ENCODE results near the gene TBL1X. TPM values are rescaled to one million over a fixed set of nuclear protein-coding genes. Genes with fewer than 3 reads are reported as not detected.

The TBL1X gene
- total RNA-seq, 2 donors from 2014 or later, result 8.0 to 18.6 TPM

DNA sequence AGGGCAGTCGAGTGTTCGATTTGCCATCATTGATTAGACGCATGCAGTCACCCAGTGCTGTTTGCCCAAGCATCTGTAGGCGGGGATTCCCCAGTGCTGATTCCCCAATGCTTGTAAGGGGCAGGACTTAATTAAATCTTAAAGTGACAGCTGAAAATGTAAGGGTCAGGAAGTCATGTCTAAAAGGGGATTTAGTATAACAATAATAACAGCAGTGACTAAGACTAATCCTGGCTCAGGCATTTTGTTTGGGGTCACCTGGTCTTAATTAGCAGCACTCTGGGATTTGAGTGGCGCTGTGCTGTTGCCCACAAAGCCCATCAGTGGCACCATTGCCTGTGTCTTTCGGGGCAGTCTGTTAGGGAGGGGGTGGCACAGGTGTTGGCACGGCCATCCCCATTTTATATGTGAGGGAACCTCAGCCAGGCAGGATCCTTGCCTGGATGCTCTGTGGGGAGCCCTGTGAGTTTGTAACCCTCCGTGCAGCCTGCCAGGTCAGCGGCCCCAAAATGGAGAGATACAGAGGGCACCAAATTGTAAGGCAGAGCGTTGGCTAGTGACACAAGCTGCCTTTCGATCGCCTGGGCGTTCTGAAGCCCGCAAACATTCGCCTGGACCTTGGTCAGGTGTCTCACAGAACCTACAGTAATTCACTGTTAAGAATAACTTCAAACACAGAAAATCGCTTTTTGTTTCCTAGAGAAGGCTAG is 146.7 kb downstream of the TBL1X start:
- no peaks in the 10 kb centered on the region for H3K36me3 Mint-ChIP-seq (ENCODE audit: low read depth)
- no peak for ATAC-seq (replicated peaks)
- H3K27me3 Mint-ChIP-seq, result no peaks in the 10 kb centered on the region
- H3K4me1 Mint-ChIP-seq, result no peaks in the 10 kb centered on the region
- H3K4me3 Mint-ChIP-seq, result no peak overlapping the region
- no peaks in the 10 kb centered on the region for H3K9me3 Mint-ChIP-seq
- H3K27ac Mint-ChIP-seq, result no peak overlapping the region

DNA sequence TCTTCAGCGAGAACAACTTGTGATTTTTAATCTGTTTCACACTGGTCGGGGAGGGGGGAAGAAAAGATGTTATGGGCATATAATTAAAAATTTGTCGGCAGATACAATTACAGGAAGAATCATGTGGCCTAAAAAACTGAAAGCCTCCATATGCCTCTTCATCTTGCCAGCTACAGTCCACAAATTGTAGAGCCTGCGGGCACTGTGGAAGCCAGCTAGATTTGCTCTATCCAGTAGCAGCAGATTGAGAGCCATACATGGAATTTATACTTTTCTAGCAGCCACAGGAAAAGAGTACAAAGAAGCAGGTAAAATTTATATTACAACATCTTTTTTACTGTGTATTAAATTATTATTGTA is 147.3 kb downstream of the TBL1X start:
- Mint-ChIP-seq H3K9me3 (no peaks in the 10 kb centered on the region), H3K27ac (no peak overlapping the region), H3K36me3 (ENCODE audit: low read depth) (no peaks in the 10 kb centered on the region), H3K4me3 (no peak overlapping the region), H3K4me1 (no peaks in the 10 kb centered on the region), H3K27me3 (no peaks in the 10 kb centered on the region)
- ATAC-seq (replicated peaks), result no peak

DNA sequence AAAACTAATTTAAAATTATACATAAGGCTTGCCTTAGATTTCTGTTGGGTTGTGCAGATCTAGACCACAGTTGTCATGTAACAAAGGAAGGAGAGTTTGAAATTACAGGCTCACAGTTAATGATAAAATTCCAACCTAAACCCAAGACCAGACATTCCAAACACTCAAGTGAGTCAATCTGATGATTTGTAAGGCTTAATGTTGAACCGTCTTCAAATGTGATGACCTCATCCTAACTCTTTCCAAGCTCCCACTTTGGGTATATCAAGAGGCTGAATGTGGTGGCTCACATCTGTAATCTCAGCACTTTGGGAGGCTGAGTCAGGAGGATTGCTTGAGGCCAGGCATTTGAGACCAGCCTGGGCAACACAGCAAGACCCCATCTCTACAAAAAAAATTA is 149.2 kb downstream of the TBL1X start:
- ATAC-seq (replicated peaks), result no peak
- Mint-ChIP-seq H3K36me3 (ENCODE audit: low read depth) (no peaks in the 10 kb centered on the region), H3K4me3 (no peak overlapping the region), H3K9me3 (no peaks in the 10 kb centered on the region), H3K27ac (no peak overlapping the region), H3K4me1 (no peaks in the 10 kb centered on the region), H3K27me3 (no peaks in the 10 kb centered on the region)

DNA sequence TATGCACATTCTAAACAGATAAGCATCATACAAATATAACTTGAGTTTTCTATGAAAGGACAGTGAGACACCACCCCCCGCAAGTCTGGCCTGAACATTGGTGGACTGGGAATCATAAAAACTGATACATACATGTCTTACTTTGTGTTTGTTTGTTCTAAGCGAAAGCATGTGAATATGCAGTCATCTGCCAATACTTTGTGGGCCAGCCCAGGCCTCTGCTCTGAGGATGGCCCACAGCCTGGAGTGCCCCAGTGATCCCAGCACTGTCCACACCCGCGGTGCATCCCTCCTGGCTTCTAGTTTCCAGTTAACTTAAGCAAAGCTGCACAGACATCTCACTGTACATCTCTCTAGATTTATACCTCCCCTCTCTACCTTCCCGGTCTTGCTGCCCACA is 154.3 kb downstream of the TBL1X start:
- Mint-ChIP-seq H3K9me3 (no peaks in the 10 kb centered on the region), H3K4me3 (no peak overlapping the region), H3K27ac (no peak overlapping the region), H3K27me3 (no peaks in the 10 kb centered on the region), H3K36me3 (ENCODE audit: low read depth) (peaks cover 6% of the 10 kb centered on the region), H3K4me1 (peaks cover 6% of the 10 kb centered on the region)
- no peak for ATAC-seq (replicated peaks)

DNA sequence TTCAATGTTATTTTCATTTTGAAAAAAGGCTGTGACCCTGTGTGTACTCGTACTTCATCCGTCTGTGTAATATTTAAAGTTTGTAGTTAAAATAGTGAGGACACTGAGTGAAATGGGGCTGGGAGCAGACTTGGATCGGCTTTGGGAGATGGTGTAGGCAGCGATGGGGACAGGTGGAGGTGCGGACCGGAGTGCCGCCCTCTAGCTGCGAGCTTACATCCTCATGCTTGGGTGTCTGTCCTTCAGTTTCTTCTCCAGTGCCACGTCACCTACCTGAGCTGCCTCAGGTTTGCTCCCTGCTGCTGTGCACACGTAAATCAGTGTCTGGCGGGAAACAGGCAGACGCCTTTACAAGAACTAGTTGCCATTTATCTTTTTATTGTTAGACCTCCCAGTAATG is 154.7 kb downstream of the TBL1X start:
- no peak for ATAC-seq (replicated peaks)
- Mint-ChIP-seq H3K4me3 (no peak overlapping the region), H3K27ac (no peak overlapping the region), H3K4me1 (peaks cover 6% of the 10 kb centered on the region), H3K27me3 (no peaks in the 10 kb centered on the region), H3K36me3 (ENCODE audit: low read depth) (peaks cover 6% of the 10 kb centered on the region), H3K9me3 (no peaks in the 10 kb centered on the region)

DNA sequence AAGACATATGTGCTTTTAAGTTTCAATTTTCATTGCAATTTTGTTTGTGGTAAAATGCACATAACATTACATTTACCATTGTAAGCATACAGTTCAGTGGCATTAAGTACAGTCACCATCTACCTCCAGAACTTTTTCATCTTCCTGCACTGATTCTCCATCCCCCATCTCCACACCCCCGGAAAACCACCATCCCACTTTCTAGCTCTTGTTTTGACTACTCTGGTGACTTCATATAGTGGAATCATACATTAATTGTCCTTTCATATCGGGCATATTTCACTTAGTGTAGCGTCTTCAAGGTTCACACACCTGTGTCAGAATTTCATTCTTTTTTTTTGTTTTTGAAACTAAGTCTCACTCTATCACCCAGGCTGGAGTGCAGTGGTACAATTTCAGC is 157.3 kb downstream of the TBL1X start:
- H3K36me3 Mint-ChIP-seq (ENCODE audit: low read depth), result peaks cover 6% of the 10 kb centered on the region
- no peaks in the 10 kb centered on the region for H3K27me3 Mint-ChIP-seq
- ATAC-seq (replicated peaks), result peak; percentile 92
- H3K27ac Mint-ChIP-seq, result no peak overlapping the region
- no peaks in the 10 kb centered on the region for H3K9me3 Mint-ChIP-seq
- H3K4me1 Mint-ChIP-seq, result peaks cover 6% of the 10 kb centered on the region
- peak overlapping the region; percentile 22 for H3K4me3 Mint-ChIP-seq

DNA sequence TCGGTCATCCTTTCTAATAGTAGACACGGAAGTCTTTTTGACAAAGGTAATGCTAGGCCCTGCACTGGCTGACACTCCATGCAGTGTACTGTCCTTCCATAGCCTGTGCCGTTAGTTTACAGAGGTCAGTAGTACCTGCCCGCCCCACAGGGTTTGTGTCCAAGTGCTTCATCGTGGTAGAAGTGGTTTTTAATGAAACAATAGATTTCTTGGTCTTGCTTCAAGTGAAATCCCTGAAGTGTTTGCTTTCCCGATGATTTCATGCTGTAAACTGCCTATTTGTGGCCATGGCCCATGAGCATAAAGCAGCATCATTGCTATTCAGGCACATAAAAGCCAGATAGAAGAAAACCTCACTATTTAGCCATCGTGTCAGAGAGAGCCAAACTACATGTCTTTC is 161.5 kb downstream of the TBL1X start:
- Mint-ChIP-seq H3K4me3 (no peak overlapping the region), H3K4me1 (no peaks in the 10 kb centered on the region), H3K27ac (no peak overlapping the region), H3K27me3 (no peaks in the 10 kb centered on the region), H3K9me3 (no peaks in the 10 kb centered on the region), H3K36me3 (ENCODE audit: low read depth) (no peaks in the 10 kb centered on the region)
- ATAC-seq (replicated peaks), result no peak

DNA sequence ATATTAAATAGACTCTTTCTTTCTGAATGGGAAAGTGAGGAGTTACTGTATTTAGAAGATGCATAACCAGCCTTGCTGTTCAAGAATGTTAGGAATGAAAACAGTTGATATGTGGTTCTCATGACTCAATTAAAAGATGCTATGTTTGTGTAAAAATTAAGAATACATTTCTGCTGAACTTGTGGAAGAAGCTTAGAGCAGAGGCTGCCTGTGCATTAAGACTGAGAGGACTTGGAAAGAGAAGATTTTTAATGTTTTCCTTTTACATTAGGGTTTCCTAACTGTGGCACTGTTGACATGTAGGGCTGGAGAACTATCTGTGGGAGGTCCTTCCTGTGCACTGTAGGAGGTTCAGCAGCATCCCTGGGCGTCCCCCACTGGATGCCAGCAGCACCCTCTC is 163.1 kb downstream of the TBL1X start:
- H3K9me3 Mint-ChIP-seq, result no peaks in the 10 kb centered on the region
- no peak overlapping the region for H3K27ac Mint-ChIP-seq
- H3K27me3 Mint-ChIP-seq, result no peaks in the 10 kb centered on the region
- no peaks in the 10 kb centered on the region for H3K4me1 Mint-ChIP-seq
- no peak for ATAC-seq (replicated peaks)
- no peak overlapping the region for H3K4me3 Mint-ChIP-seq
- H3K36me3 Mint-ChIP-seq (ENCODE audit: low read depth), result no peaks in the 10 kb centered on the region

DNA sequence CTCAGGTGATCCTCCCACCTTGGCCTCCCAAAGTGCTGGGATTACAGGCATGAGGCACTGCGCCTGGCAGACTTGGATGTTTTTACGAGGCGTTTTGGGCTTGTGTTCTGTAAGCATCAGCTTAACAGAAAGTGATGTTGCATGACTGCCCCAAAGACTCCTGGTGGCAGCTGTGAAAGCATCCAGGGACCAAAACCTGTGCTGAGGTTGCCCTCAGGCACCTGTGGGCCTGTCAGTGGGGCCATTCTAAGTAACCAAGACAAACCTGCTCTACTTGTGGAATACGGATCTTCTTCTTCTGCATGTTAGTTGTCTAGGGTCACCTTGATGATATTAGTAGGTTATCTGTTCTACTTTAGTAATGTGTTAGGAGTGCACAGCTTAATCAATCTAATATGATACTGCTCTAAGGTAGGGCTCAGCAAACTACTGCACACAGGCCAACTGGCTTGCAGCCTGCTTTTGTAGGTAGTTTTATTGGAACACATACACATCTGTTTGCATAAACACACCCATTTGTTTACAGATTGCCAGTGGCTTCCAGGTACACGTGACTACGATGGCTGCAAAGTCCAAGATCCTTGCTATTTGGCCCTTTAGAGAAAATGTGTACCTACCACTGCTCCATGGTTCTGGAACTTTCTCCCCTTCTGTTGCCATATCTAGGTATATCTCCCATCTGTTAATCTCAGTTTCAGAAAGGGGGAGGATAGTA is 164.1 kb downstream of the TBL1X start:
- H3K27ac Mint-ChIP-seq, result no peak overlapping the region
- no peak for ATAC-seq (replicated peaks)
- H3K36me3 Mint-ChIP-seq (ENCODE audit: low read depth), result no peaks in the 10 kb centered on the region
- no peaks in the 10 kb centered on the region for H3K27me3 Mint-ChIP-seq
- H3K4me3 Mint-ChIP-seq, result no peak overlapping the region
- H3K9me3 Mint-ChIP-seq, result no peaks in the 10 kb centered on the region
- no peaks in the 10 kb centered on the region for H3K4me1 Mint-ChIP-seq

DNA sequence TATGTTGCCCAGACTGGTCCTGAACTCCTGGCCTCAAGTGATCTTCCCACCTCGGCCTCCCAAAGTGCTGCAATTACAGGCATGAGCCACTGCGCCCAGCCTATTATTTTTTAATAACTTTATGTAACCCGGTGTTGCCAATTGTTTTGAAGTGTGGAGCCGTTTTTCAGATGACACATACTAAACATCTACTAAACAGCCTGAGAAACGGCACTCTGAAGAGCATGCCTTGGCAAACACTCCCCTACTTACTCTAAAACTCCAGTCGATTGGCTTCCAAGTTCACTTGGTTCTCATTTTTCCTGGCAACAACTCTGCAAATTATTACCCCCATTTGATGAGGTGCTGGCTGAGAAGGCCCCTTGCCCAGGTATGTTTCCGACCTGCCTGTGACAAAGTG is 169.7 kb downstream of the TBL1X start:
- peaks cover 5% of the 10 kb centered on the region for H3K4me1 Mint-ChIP-seq
- no peaks in the 10 kb centered on the region for H3K9me3 Mint-ChIP-seq
- no peak overlapping the region for H3K4me3 Mint-ChIP-seq
- H3K27ac Mint-ChIP-seq, result no peak overlapping the region
- no peaks in the 10 kb centered on the region for H3K27me3 Mint-ChIP-seq
- no peak for ATAC-seq (replicated peaks)
- H3K36me3 Mint-ChIP-seq (ENCODE audit: low read depth), result no peaks in the 10 kb centered on the region

DNA sequence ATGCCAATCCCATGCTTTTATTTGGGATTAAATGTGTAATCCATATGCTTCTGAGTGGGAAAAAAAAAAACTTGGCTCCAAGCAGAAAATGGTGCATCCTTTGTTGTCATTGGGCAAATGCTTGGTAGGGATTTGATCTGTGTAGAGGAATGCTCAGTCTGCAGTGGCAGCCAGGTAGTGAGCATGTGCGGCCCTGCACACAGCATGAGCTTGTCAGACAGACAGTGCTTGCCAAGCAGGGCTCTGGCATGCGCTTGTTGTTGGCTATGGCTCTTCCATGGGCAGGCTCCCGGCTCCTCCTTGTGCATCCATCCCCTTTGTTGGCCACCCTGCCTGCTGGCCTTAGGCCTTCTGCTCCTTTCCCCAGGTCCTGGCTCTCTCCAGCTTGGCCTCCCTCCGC is 170.5 kb downstream of the TBL1X start:
- Mint-ChIP-seq H3K9me3 (no peaks in the 10 kb centered on the region), H3K4me3 (no peak overlapping the region), H3K27ac (no peak overlapping the region), H3K4me1 (peaks cover 5% of the 10 kb centered on the region), H3K27me3 (no peaks in the 10 kb centered on the region), H3K36me3 (ENCODE audit: low read depth) (no peaks in the 10 kb centered on the region)
- no peak for ATAC-seq (replicated peaks)

DNA sequence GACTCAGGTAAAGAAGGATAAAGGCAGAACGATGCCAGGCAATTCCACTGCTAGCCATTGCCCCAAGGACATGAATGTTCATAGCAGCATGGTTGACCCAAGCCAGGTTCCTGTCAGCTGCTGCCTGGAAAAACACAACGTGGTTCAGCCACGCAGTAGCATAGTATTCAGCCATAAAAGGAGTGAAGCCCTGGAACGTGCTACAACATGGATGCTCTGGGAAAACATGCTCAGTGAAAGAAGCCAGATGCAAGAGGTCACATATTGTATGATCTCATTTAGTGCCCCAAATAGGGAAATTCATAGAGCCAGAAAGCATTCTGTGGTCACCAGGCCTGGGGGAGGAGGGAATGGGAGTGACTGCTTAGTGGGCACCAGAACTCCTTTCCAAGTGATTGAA is 170.9 kb downstream of the TBL1X start:
- Mint-ChIP-seq H3K27ac (no peak overlapping the region), H3K36me3 (ENCODE audit: low read depth) (no peaks in the 10 kb centered on the region), H3K27me3 (no peaks in the 10 kb centered on the region), H3K9me3 (no peaks in the 10 kb centered on the region), H3K4me1 (peaks cover 5% of the 10 kb centered on the region), H3K4me3 (no peak overlapping the region)
- ATAC-seq (replicated peaks), result no peak

DNA sequence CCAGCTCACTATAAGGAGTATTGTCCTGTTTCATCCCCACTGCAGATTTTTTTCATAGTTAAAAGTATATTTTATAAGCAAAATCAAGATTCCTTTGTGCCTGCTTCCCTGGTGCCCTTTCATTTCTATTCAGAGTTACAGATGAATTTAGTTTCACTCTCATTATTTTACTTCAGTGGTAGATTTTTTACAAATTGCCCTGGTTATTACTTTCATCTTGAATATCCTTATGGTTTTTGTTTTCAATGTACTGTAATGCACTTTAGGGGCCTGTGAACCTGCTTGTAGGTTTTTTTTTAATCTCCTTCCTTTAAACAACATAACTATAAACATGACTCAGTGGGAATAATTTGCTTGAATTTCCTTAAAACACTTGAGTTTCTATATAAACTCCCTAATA is 174.0 kb downstream of the TBL1X start:
- Mint-ChIP-seq H3K36me3 (ENCODE audit: low read depth) (no peaks in the 10 kb centered on the region), H3K27me3 (no peaks in the 10 kb centered on the region), H3K4me3 (no peak overlapping the region), H3K4me1 (peaks cover 5% of the 10 kb centered on the region), H3K9me3 (no peaks in the 10 kb centered on the region), H3K27ac (no peak overlapping the region)
- no peak for ATAC-seq (replicated peaks)

DNA sequence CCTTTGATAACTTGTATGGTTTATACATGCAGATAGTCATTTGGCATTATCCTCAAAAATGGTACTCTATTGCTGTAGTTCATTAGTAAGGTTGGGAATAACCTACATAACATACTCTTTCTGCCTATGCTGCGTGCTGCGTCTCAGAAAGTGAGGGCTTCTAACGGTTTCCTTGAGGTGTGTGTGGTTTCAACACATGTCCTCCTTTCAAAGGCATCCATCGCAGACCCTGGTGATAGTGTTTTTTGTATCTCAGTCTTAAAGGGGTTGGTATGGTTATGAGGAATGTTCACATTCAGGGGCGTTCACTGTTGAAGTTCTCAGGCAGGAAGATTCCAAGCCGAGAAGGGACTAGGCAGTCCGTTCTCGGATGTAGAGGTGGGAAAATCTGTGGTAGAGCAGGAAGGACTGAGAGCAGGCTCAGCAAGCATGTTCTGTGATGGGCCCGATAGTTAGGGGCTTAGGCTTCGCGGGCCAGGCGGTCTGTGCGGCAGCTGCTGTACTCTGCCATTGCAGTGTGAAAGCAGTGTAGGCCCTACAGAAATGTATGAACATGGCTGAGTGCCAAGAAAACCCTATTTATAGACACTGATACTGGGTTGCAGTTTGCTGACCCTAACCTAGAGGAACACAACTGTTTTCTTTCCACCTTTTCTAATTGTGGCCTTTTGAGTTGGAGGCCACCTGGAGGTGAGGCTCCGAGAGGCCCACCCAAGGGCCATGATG is 177.6 kb downstream of the TBL1X start:
- Mint-ChIP-seq H3K36me3 (ENCODE audit: low read depth) (no peaks in the 10 kb centered on the region), H3K4me3 (no peak overlapping the region), H3K4me1 (peaks cover 10% of the 10 kb centered on the region), H3K27me3 (no peaks in the 10 kb centered on the region), H3K9me3 (no peaks in the 10 kb centered on the region), H3K27ac (no peak overlapping the region)
- ATAC-seq (replicated peaks), result no peak

DNA sequence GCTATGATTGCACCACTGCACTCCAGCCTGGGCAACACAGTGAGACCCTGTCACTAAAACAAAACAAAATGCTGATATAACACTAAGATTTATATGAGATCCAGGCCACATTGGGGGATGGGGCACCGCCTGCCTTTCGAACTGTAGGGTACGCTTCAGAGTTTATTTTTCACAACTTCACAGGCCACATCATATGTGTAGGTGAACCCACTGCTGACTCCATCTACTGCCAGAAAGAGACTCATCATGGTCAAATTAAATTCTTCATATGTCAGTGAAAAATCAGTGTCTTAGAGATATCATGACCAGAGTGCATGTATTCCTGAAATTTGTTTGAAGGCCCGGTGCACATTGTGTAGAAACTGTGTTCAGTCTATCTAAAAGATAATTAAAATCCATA is 178.9 kb downstream of the TBL1X start:
- Mint-ChIP-seq H3K4me3 (no peak overlapping the region), H3K27me3 (no peaks in the 10 kb centered on the region), H3K9me3 (no peaks in the 10 kb centered on the region), H3K36me3 (ENCODE audit: low read depth) (no peaks in the 10 kb centered on the region), H3K4me1 (peaks cover 9% of the 10 kb centered on the region), H3K27ac (peak overlapping the region; percentile 38)
- no peak for ATAC-seq (replicated peaks)
